Trophoblast cell (in vitro differentiated cells and primary cell): ENCODE results near the gene SYTL2.

ENCODE experiments used
- DNase-seq, 2 donors: peaks; one replicate each; pipeline ENCODE4 v3.0.0-alpha.2; 2016
- H2AFZ ChIP-seq: 2 replicates; pipeline ENCODE4 v1.6.1; 2013; ENCODE audit warnings: low read length, moderate library complexity, mild to moderate bottlenecking; ENCODE audit not compliant: insufficient read depth, poor library complexity
- H2AK5ac ChIP-seq: 2 replicates; pipeline ENCODE4 v1.6.1; 2013; ENCODE audit warnings: mild to moderate bottlenecking, low read length
- H2BK120ac ChIP-seq: 2 replicates; pipeline ENCODE4 v1.6.1; 2013; ENCODE audit warnings: low read length, mild to moderate bottlenecking, moderate library complexity; ENCODE audit not compliant: insufficient read depth, poor library complexity
- H2BK12ac ChIP-seq: 2 replicates; pipeline ENCODE4 v1.6.1; 2013; ENCODE audit warnings: mild to moderate bottlenecking, low read length, moderate library complexity
- H2BK5ac ChIP-seq: 2 replicates; pipeline ENCODE4 v1.6.1; 2013; ENCODE audit warnings: low read length, low read depth, moderate library complexity, mild to moderate bottlenecking; ENCODE audit not compliant: poor library complexity
- H3K14ac ChIP-seq: 2 replicates; pipeline ENCODE4 v1.6.1; 2013; ENCODE audit warnings: mild to moderate bottlenecking, low read length
- H3K18ac ChIP-seq: 2 replicates; pipeline ENCODE4 v1.6.1; 2013; ENCODE audit warnings: mild to moderate bottlenecking, low read length
- H3K23ac ChIP-seq: 2 replicates; pipeline ENCODE4 v1.6.1; 2013; ENCODE audit warnings: low read length
- H3K27ac ChIP-seq: 2 replicates; pipeline ENCODE4 v1.5.1; 2013; ENCODE audit warnings: low read depth, mild to moderate bottlenecking, inconsistent platforms, low read length, moderate library complexity
- H3K27me3 ChIP-seq: 2 replicates; pipeline ENCODE4 v1.6.1; 2013; ENCODE audit warnings: inconsistent platforms, mild to moderate bottlenecking, low read length, moderate library complexity; ENCODE audit not compliant: insufficient read depth
- H3K36me3 ChIP-seq, 2 experiments: 1 replicate in 1 of 2; 2 replicates in 1 of 2; pipeline ENCODE4 v1.6.1; 2013; ENCODE audit warnings: low read length in 2 of 2, mild to moderate bottlenecking in 2 of 2, moderate library complexity in 1 of 2; ENCODE audit not compliant: insufficient read depth in 2 of 2, control insufficient read depth in 1 of 2
- H3K4ac ChIP-seq: 2 replicates; pipeline ENCODE4 v1.6.1; 2013; ENCODE audit warnings: low read depth, mild to moderate bottlenecking, low read length, moderate library complexity
- H3K4me1 ChIP-seq, 2 experiments: 1 replicate in 1 of 2; 2 replicates in 1 of 2; pipeline ENCODE4 v1.6.1; 2013; ENCODE audit warnings: low read length in 2 of 2, mild to moderate bottlenecking in 2 of 2, moderate library complexity in 1 of 2; ENCODE audit not compliant: insufficient read depth in 2 of 2, control insufficient read depth in 1 of 2
- H3K4me2 ChIP-seq: 2 replicates; pipeline ENCODE4 v1.6.1; 2013; ENCODE audit warnings: inconsistent platforms, mild to moderate bottlenecking, low read length, moderate library complexity
- H3K4me3 ChIP-seq: 2 replicates; pipeline ENCODE4 v1.5.1; 2013; ENCODE audit warnings: mild to moderate bottlenecking, low read depth, low read length, inconsistent platforms
- H3K79me1 ChIP-seq: one replicate; pipeline ENCODE4 v1.6.1; 2013; ENCODE audit warnings: low read length
- H3K79me2 ChIP-seq: 2 replicates; pipeline ENCODE4 v1.6.1; 2013; ENCODE audit warnings: low read length, mild to moderate bottlenecking; ENCODE audit not compliant: control insufficient read depth, insufficient read depth, poor library complexity
- H3K9ac ChIP-seq: 2 replicates; pipeline ENCODE4 v1.6.1; 2013; ENCODE audit warnings: mild to moderate bottlenecking, low read length
- H3K9me3 ChIP-seq: 2 replicates; pipeline ENCODE4 v1.6.1; 2013; ENCODE audit warnings: low read depth, mild to moderate bottlenecking, control low read depth, inconsistent platforms, low read length; ENCODE audit not compliant: insufficient read depth
- H4K12ac ChIP-seq: 2 replicates; pipeline ENCODE4 v1.6.1; 2013; ENCODE audit warnings: low read depth, mild to moderate bottlenecking, low read length, moderate library complexity
- H4K8ac ChIP-seq: 2 replicates; pipeline ENCODE4 v1.6.1; 2013; ENCODE audit warnings: low read depth, mild to moderate bottlenecking, low read length, moderate library complexity
- H4K91ac ChIP-seq: one replicate; pipeline ENCODE4 v1.6.1; 2013; ENCODE audit warnings: low read depth, mild to moderate bottlenecking, low read length, moderate library complexity
- WGBS: extraction: QIAGEN DNeasy Blood & Tissue Kit; methylation state at CpG from one replicate; pipeline ENCODE4 v1.1.7; 2013; ENCODE audit warnings: missing lambda C conversion rate; ENCODE audit not compliant: insufficient read length, insufficient coverage; ENCODE audit errors: extremely low coverage; 5-methylcytosine and 5-hydroxymethylcytosine counted together

Gene SYTL2

GRCh38 chr11:85799142-85799541 is 11.8 kb downstream of the SYTL2 start:
- DNase-seq: no peak
- Histone ChIP-seq H4K91ac (no peak overlapping the region), H4K12ac (no peak overlapping the region), H3K27ac (no peak overlapping the region), H3K9ac (no peak overlapping the region), H4K8ac (no peak overlapping the region), H3K9me3 (no peaks in the 10 kb centered on the region), H2AK5ac (no peak overlapping the region), H2BK120ac (no peak overlapping the region), H2BK5ac (no peak overlapping the region), H2BK12ac (no peak overlapping the region), H3K4me3 (no peak overlapping the region), H3K14ac (no peak overlapping the region), H3K18ac (no peak overlapping the region), H3K4ac (no peak overlapping the region), H2AFZ (no peak overlapping the region), H3K23ac (no peak overlapping the region), H3K79me1 (no peaks in the 10 kb centered on the region), H3K79me2 (no peaks in the 10 kb centered on the region), H3K27me3 (no peaks in the 10 kb centered on the region), H3K4me1 (no peaks in the 10 kb centered on the region), H3K36me3 (no peaks in the 10 kb centered on the region), H3K4me2 (no peak overlapping the region)
- WGBS: no CpG with 5 or more reads among the region's 2 CpGs

GRCh38 chr11:85798361-85798760 is 12.6 kb downstream of the SYTL2 start:
- Histone ChIP-seq H2AK5ac (no peak overlapping the region), H3K79me1 (no peaks in the 10 kb centered on the region), H3K4me1 (no peaks in the 10 kb centered on the region), H3K4me2 (no peak overlapping the region), H3K23ac (no peak overlapping the region), H3K4ac (no peak overlapping the region), H3K79me2 (no peaks in the 10 kb centered on the region), H3K27ac (no peak overlapping the region), H2BK5ac (no peak overlapping the region), H3K9ac (no peak overlapping the region), H3K4me3 (no peak overlapping the region), H3K14ac (no peak overlapping the region), H4K12ac (no peak overlapping the region), H3K9me3 (no peaks in the 10 kb centered on the region), H2AFZ (no peak overlapping the region), H3K27me3 (no peaks in the 10 kb centered on the region), H3K36me3 (no peaks in the 10 kb centered on the region), H2BK12ac (no peak overlapping the region), H4K8ac (no peak overlapping the region), H3K18ac (no peak overlapping the region), H4K91ac (no peak overlapping the region), H2BK120ac (no peak overlapping the region)
- DNase-seq: no peak
- no CpG with 5 or more reads among the region's 4 CpGs for WGBS

- no peak overlapping the region for H2AK5ac ChIP-seq
- no peak overlapping the region for H3K23ac ChIP-seq
- no peak overlapping the region for H3K18ac ChIP-seq
- H4K12ac ChIP-seq: no peak overlapping the region
- no peak overlapping the region for H2BK12ac ChIP-seq
- no peak overlapping the region for H3K4ac ChIP-seq
- H3K4me1 ChIP-seq: no peaks in the 10 kb centered on the region
- H3K4me3 ChIP-seq: no peak overlapping the region
- no peak overlapping the region for H3K4me2 ChIP-seq
- no peak overlapping the region for H2BK5ac ChIP-seq
- no peaks in the 10 kb centered on the region for H3K36me3 ChIP-seq
- H3K79me1 ChIP-seq: no peaks in the 10 kb centered on the region
- no peak overlapping the region for H3K27ac ChIP-seq
- no CpG with 5 or more reads among the region's 4 CpGs for WGBS
- H3K9me3 ChIP-seq: no peaks in the 10 kb centered on the region
- no peak overlapping the region for H3K9ac ChIP-seq
- H4K8ac ChIP-seq: no peak overlapping the region
- no peaks in the 10 kb centered on the region for H3K27me3 ChIP-seq
- H2AFZ ChIP-seq: no peak overlapping the region
- no peak overlapping the region for H3K14ac ChIP-seq
- no peaks in the 10 kb centered on the region for H3K79me2 ChIP-seq
- DNase-seq: no peak
- no peak overlapping the region for H2BK120ac ChIP-seq
- H4K91ac ChIP-seq: no peak overlapping the region
Measured at GRCh38 chr11:85795712-85796487, 15.0 kb downstream of the SYTL2 start.

GRCh38 chr11:85791409-85791990 is 19.4 kb downstream of the SYTL2 start:
- Histone ChIP-seq H3K79me2 (no peaks in the 10 kb centered on the region), H3K36me3 (no peaks in the 10 kb centered on the region), H3K14ac (no peak overlapping the region), H3K4me3 (no peak overlapping the region), H2BK120ac (no peak overlapping the region), H3K9me3 (no peaks in the 10 kb centered on the region), H3K9ac (no peak overlapping the region), H4K12ac (no peak overlapping the region), H3K4me1 (peaks cover 0 to 3% of the 10 kb centered on the region in 2 experiments), H3K23ac (no peak overlapping the region), H2AK5ac (no peak overlapping the region), H4K91ac (no peak overlapping the region), H3K18ac (no peak overlapping the region), H3K79me1 (no peaks in the 10 kb centered on the region), H3K4me2 (no peak overlapping the region), H4K8ac (no peak overlapping the region), H3K27me3 (no peaks in the 10 kb centered on the region), H3K4ac (no peak overlapping the region), H2AFZ (no peak overlapping the region), H2BK12ac (no peak overlapping the region), H2BK5ac (no peak overlapping the region), H3K27ac (no peak overlapping the region)
- no peak for DNase-seq
- WGBS: no CpG with 5 or more reads among the region's 2 CpGs
